GM12891 (cell line): ENCODE results near the gene TEAD4.

Experiments used
- POLR2A ChIP-seq: IDR thresholded peaks from 2 replicates; pipeline ENCODE4 v1.6.1; 2011; ENCODE audit warnings: low read depth, low read length, control low read depth
- POLR2AphosphoS5 ChIP-seq: IDR thresholded peaks from 2 replicates; pipeline ENCODE4 v1.6.1; 2011; ENCODE audit warnings: low read depth, low read length, control low read depth
- SPI1 ChIP-seq: IDR thresholded peaks from 2 replicates; pipeline ENCODE4 v1.6.1; 2011; ENCODE audit warnings: low read depth, low read length, control low read depth
- TAF1 ChIP-seq: IDR thresholded peaks from 2 replicates; pipeline ENCODE4 v1.6.1; 2011; ENCODE audit warnings: low read depth, low read length, control low read depth

GRCh38 chr12:2984698-2985097 lies 25.5 kb downstream of the TEAD4 start:
- TF ChIP-seq POLR2A (no peak), SPI1 (no peak), TAF1 (no peak), POLR2AphosphoS5 (no peak)
